ENCODE data around the gene ERBB2.

Gene ERBB2

DNA sequence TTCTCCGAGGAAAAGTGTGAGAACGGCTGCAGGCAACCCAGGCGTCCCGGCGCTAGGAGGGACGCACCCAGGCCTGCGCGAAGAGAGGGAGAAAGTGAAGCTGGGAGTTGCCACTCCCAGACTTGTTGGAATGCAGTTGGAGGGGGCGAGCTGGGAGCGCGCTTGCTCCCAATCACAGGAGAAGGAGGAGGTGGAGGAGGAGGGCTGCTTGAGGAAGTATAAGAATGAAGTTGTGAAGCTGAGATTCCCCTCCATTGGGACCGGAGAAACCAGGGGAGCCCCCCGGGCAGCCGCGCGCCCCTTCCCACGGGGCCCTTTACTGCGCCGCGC, at the start of gene ERBB2:
Gene ERBB2 (plus strand): TSS at position 247 of the 330 bp plus-strand sequence. CDS start 175 bp downstream, outside the sequence.
- DNase-seq: no peak

DNA sequence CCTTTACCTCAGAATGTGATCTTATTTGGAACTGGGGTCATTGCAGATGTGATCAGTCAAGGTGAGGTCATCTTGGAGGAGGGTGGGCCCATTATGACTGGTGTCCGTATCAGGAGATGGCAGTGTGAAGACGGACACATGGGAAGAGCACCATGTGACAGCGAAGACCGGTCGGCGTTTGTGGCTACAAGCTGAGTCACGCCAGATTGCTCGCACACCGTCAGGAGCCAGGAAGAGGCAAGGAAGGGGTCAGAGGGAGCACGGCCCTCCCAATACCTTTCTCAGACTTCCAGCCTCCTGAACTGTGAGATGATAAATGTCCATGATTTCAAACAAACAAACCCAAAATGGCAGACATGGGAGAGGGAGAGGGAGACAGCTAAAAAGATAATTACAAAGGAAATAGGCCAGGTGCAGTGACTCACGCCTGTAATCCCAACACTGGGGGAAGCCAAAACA, 49.7 kb upstream of the ERBB2 start:
- DNase-seq: no peak

DNA sequence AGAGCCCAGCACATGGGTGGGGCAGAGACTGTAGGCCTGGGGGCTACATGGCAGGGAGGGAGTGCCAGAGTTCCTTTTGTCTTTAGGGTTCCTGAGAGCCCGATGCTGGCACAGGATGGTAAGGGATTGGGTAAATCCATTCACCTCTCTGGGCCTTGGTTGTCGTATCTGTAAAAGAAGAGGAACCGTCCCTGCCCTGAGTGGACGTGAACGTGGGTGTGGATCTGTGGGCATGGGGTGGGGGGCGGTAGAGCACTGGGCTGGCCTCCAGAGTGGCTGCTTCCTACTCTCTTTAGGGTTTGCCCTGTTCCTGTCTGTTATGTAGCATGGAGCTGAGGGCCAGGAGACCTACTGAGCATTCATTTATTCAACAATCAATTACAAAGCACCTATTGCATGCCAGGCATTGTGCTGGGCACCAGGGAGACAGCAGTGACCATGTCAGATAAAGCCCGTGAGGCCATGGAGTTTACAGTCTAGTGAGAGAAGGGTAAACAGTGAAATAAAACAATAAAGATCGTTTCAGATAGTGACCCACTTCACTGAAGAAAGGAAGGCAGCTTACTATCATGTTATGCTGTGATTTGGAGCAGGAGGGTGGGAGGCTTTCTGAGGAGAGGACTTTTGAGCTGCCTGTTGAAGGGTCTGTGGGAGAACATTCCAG, 47.8 kb upstream of the ERBB2 start:
- DNase-seq: no peak

DNA sequence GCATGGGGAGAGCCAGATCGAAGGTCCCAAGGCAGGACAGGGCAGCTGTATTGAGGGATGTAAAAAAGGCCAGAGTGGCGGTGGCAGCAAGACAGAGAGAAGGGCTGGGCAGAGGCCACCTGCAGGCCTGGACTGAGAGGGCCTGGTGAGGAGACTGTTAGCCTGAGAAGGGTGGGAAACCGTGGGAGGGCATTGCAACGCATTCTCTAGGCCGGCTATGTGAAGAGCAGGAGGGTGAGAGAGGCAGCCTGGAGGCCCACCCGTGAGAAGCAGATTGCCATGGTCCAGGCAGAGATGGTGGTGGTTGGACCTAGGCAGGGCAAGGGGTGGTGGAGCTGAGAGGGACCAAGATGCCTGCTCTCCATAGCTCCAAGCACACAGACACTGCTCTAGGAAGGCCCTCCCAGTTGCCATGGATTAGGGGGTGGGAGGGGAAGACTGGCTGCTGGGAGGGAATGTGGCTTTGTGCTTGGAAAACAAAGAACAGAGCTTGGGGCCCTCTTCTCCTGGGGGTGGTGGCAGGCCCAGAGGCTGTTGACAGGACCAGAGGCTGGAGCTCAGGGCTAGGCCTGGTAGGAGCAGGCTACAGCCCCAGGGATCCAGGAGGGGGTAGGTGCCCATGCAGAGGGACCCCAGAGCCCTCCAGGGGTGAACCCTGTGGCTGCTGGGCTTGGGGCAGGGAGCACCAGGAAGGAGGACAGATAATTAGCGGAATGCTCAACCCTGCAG, 47.1 kb upstream of the ERBB2 start:
- DNase-seq: no peak

DNA sequence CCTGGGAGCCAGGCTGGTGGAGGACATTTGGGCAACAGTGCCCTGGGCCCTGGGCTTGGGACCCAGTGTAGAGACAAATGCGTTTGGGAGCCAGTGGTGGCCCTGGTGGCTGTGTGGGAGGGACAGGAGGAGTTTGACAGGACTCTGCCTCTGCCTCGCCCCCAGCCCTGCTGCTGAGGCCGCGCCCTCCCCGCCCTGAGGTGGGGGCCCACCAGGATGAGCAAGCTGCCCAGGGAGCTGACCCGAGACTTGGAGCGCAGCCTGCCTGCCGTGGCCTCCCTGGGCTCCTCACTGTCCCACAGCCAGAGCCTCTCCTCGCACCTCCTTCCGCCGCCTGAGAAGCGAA, 46.6 kb upstream of the ERBB2 start:
- DNase-seq: no peak

DNA sequence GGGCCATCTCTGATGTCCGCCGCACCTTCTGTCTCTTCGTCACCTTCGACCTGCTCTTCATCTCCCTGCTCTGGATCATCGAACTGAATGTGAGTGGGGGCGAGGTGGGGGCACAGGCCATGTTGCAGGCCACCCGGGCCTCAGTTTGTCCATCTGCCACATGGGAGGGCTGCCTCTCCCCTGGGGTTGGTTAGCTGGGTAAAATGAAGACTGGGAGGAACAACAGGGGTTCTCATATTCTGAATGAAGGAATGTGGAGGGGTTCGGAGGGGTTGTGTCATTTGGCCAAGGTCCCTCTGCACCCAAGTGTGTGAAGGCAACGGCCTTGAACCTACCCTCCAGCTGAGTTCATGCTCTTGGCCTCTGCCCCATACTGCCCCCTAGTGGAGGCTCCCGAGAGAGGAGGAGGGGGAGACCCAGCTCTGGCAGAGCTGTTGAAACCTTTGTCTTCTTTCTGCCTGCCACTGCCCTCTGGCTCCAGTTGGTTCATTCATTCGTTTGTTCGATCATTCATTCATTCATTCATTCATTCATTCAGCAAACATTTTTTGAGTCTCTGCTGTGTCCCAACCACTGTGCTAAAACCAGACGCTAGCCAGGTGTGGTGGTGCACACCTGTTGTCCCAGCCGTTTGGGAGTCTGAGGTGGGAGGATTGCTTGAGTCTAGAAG, 46.1 kb upstream of the ERBB2 start:
- peak; percentile 82 for DNase-seq

DNA sequence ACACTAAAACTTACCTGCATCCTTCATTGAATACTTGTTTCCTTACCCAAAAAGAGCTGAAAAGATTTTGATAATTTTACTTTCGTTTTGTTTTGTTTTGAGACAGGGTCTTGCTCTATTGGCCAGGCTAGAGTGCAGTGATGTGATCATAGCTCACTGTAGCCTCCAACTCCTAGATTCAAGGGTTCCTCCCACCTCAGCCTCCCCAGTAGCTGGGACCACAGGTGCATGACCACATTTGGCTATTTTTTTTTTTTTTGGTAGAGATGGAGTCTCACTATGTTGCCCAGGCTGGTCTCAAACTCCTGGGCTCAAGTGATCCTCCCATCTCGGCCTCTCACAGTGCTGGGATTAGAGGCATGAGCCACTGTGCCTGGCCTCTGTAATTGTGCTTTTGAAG, 44.8 kb upstream of the ERBB2 start:
- DNase-seq: no peak

DNA sequence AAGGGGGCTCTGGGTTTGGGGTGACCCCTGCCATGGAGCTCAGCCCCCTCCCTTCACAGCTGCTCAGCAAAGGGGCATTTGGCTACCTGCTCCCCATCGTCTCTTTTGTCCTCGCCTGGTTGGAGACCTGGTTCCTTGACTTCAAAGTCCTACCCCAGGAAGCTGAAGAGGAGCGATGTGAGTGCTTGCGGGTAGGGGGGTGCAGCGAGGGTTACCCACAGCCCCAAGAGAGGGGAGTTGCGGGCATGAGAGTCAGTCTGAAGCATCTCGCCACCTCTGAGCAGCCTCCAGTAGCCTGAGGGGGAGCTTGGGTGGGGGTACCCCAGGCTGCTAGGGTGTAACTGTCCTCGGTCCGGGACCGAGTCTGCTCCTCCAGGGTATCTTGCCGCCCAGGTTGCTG, 41.5 kb upstream of the ERBB2 start:
- no peak for DNase-seq

DNA sequence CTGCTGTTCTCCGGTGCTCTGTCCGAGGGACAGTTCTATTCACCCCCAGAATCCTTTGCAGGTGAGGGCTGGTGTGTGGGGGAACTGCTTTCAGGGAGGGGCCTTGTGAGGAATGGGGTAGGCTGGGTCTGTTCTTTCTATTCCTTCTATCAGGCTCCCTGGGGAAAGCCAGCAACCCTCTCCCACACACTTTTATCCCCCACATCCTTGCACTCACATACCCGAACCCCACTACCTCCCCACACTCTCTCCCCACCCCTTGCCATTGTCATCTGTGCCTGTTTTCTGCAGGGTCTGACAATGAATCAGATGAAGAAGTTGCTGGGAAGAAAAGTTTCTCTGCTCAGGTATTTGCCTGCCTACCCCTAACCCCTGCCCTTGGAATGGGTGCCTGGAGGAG, 41.1 kb upstream of the ERBB2 start:
- no peak for DNase-seq

DNA sequence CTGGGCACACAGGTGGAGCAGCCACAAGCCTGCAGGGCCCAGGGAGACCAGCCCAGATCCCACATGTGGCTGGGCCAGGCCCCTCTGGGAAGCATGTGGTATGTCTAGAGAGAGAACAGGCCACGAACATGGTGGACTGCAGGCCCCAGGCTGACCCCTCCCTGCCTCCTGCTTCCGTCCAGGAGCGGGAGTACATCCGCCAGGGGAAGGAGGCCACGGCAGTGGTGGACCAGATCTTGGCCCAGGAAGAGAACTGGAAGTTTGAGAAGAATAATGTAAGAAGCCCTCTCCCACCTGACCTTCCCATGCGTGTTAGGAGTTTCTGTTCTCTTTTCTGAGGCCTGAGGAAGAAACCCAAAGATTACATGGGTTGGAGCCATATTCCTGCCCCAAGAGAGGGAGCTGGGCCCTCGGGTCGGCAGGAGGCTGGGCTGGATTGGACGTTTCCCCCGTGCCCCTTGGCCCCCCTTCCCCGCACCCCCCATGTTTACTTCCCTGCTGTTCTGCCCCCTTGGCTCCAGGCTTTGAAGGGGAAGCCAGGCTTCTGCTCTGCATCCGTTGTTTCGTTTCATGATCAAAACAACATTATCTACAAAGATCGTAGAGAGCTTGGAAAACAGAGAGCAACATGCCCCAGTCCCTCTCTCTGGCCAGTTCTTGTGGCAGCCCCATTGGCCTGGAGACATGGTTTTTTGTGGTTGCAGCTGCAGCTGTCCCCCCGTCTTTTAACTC, 40.4 kb upstream of the ERBB2 start:
- no peak for DNase-seq

DNA sequence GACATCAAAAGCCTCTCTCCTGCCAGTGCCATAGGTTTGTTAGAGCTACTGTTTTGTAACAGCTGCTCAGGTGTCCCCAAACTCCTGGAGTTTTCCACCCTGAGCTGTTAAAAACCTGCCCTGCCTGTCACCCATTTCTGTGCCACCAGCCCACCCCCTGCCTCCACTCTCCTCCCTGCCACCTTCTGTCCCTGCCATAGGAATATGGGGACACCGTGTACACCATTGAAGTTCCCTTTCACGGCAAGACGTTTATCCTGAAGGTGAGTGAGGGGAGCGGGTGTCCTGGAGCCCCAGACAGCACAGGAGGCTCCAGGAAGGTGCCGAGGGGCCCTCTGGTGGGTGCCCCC, 39.9 kb upstream of the ERBB2 start:
- DNase-seq: no peak

DNA sequence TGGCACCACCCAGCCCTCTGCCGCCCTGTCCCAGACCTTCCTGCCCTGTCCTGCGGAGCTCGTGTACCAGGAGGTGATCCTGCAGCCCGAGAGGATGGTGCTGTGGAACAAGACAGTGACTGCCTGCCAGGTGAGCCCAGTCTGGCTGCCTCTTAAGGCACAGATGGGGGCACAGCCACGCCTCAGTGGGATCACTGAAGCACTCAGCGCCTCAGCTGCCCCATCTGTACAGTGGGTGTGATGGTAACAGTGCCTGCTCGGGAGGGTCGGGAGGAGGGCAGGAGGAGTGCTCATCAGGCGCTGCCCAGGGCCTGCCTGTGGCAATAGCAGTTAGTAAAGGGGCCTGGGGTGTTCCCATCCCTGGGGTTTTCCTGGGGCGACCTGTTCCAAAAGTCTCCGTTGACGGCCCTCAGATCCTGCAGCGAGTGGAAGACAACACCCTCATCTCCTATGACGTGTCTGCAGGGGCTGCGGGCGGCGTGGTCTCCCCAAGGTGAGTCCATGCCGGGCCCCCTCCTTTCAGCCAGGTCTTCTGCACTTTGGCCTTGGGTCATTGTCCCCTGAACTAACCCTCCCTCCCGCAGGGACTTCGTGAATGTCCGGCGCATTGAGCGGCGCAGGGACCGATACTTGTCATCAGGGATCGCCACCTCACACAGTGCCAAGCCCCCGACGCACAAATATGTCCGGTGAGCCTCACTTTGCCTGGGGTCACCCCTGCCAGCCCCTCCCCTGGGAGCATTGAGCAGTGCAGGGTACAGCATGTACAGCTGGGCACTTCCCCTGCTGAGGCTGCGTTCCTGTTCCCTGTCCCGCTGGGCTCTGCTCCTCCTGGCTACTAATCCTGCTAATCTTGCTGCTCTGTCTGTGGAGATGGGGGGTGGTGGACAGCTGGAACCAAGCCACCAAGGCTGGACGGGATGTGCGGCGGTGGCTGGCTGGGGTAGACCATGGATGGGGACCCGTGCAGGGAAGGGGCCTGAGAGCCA, 39.2 kb upstream of the ERBB2 start:
- no peak for DNase-seq

DNA sequence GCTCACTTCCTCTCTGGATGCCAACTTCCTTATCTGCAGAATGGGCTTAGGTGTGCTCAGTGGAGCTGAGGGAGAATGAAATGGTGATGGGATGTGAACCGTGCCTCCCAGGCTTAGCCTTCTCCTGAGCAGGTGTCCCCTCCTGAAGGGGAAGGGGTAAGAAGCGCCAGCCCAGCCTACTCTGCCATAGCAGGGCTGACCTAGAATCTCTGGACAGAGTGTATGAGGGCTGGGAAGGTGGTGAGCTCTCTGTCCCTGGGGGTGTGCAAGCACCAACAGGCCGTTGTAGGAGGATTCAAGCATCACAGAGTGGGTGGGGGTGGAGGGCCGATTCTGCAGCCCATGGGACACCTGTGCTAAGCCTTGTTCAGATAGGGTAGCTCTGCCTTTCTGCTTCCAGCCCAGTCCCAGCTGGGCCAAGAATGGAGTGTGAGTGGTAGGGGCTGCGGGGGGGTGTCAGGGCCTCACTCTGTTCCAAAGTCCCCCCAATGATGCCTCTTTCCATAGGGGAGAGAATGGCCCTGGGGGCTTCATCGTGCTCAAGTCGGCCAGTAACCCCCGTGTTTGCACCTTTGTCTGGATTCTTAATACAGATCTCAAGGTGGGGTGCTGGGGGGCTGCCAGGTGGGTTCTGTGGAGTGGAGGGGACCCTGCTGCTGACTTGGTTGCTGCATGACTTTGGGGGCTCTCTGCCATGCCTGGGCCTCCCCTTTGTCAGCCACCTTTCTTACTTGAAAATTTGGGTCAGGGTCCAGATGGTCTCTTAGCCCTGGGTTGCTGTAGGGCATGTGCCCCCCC, 37.9 kb upstream of the ERBB2 start:
- no peak for DNase-seq

DNA sequence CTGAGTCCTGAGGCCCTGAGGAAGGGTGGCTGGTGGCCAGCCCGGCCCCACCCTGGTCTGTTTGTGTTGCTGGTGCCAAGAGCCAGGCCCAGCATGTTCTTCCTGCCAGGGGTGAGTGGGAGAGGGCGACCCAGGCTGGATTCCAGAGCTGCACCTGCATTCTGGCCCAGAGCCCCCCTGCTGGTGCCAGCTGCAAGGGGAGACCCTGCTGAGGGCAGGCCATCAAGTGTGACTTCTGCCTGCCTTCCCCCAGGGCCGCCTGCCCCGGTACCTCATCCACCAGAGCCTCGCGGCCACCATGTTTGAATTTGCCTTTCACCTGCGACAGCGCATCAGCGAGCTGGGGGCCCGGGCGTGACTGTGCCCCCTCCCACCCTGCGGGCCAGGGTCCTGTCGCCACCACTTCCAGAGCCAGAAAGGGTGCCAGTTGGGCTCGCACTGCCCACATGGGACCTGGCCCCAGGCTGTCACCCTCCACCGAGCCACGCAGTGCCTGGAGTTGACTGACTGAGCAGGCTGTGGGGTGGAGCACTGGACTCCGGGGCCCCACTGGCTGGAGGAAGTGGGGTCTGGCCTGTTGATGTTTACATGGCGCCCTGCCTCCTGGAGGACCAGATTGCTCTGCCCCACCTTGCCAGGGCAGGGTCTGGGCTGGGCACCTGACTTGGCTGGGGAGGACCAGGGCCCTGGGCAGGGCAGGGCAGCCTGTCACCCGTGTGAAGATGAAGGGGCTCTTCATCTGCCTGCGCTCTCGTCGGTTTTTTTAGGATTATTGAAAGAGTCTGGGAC, 37.1 kb upstream of the ERBB2 start:
- no peak for DNase-seq

DNA sequence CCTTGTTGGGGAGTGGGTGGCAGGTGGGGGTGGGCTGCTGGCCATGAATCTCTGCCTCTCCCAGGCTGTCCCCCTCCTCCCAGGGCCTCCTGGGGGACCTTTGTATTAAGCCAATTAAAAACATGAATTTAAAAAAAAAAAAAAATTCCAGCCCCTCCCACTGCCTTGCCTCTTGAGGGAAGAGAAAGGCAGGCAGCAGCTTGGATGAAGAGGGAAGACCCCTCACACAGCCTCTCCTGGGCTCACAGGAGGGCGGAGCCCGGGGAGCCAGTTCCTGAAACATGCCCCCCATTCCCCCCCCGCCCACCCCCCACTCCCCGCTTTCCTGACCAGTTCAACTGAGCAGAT, 36.5 kb upstream of the ERBB2 start:
- DNase-seq: no peak

DNA sequence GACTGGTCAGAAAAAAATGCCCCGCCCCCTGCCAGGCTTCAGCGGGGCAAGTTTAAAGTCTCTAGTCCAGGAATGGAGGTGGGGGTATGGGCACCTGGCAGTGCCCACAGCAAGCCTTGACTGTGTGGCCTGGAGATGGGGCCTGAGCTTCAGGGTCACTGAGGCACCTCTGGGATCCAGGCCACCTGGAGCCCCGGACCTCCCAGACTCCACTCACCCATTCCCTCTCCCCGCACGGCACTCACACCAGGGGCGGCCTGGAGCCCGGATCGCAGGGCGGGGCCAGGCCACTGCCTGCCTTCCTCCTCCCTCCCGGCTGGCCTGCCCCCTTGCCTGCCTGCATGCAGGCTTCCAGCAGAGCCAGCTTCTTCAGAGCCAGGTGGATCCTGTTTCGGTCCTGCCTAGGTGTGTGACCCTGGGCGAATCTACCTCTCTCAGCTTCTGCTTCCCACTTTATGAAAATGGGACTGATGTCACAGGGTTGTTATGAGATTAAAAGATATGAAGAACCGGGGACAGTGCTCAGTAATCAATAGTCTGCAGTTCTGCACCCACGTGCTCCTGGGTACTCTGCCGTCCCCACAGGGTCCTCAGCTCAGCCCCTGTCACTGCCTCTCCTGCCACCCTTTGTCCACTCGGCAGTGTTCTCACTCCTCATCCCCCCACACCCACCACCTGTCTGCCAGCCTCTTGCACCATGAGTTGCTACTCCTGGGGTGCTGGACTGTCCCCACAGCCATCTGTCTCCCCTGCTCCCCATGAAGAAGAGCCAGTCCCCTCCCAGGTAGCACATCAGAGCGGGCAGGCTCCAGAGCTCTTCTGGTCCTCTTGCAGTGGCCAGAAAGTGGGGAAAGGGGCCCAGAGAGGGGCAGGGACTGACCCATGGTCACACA, 35.9 kb upstream of the ERBB2 start:
- no peak for DNase-seq

DNA sequence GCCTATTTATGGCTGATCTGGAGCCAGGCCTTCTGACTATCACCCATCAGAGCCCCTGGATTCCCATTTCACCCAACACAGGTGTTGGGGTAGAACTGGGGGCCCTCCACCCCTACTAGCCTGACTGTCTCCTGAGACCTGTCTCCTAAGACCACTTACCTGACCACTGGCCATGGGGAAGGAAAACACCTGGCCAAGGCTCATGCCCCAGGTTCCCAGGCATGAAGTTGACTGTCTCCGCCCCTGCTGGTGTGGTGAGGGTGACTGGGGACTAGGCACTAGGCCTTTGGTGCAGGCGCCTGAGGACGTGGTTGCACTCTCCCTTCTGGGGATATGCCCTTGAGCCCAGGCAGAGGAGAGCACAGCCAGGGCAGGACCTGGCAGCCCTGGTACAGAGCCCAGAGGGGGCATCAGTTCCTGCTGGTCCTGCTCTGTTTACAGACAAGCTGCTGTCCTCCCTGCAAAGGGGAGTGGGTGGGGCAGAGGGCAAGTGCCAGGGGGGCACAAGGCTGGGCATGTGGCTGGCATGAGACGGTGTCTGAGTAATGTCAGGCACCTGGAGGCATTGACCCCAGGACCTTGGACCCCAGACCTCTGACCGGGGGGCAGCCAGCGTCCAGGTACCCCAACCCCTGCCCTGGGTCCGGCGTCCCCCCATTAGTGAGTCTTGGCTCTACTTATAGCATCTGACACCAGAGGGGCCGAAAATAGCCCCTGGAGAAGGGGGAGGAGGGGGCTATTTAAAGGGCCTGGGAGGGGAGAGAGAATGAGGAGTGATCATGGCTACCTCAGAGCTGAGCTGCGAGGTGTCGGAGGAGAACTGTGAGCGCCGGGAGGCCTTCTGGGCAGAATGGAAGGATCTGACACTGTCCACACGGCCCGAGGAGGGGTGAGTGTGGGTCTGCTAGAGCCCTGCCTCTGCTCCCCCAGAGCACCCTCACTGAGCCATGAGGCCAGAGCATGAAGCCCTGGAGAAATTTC, 35.0 kb upstream of the ERBB2 start, which contains the start of gene TCAP:
Gene TCAP (plus strand): TSS at position 769 of the 981 bp plus-strand sequence. CDS start 11 bp downstream, at position 780.
- DNase-seq: no peak

DNA sequence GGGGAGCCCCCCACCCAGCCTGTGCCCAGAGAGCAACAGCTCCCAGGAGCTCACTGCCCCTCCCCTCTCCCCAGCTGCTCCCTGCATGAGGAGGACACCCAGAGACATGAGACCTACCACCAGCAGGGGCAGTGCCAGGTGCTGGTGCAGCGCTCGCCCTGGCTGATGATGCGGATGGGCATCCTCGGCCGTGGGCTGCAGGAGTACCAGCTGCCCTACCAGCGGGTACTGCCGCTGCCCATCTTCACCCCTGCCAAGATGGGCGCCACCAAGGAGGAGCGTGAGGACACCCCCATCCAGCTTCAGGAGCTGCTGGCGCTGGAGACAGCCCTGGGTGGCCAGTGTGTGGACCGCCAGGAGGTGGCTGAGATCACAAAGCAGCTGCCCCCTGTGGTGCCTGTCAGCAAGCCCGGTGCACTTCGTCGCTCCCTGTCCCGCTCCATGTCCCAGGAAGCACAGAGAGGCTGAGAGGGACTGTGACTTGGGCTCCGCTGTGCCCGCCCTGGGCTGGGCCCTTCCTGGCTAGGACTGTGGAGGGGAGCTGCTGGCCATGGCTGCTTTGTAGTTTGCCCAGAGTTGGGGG, 34.1 kb upstream of the ERBB2 start:
- no peak for DNase-seq
